Fibroblast of skin of back (primary cell): ENCODE measurements around the gene NDRG4.

Source experiments
- DNase-seq: peaks from one replicate; pipeline ENCODE4 v3.0.0-alpha.2; 2013

Gene NDRG4

DNA sequence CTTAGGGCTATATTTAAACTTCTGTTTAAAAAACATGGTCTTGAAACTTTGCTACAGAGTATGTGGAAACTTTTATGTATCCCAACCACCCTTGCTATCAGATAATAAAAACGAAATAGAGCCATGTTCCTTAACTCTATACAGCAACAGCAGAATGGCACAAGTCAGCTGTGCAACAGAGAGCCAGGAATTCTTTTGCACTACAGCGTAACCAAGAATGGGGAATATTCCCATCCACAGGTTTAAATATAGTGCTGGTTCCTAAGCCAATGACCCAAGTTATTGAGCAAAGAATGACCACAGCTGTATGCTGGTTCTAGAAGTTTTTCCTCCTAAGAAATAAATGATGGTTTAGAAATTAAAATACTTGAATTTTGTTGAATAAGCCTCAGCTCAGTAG lies 48.4 kb downstream of the NDRG4 start:
- DNase-seq, result no peak

DNA sequence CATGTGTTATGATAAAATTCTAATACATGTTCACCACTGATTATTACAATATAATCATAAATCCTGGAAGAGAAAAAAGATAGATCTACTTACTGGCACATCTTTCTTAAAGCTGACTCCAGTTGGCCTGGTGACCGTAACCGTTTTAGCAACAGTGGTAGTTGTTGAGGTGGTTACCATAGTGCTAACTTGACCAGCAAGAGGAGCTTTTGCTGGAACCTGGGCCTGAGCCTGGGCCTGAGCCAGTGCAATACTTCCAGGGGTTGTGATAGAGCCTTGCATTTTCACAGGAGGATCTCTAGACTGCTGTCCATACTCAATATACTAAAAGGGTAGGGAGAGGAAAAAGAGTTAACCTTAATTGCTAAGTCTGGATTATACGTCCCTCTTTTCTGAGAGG lies 51.6 kb downstream of the NDRG4 start:
- no peak for DNase-seq

DNA sequence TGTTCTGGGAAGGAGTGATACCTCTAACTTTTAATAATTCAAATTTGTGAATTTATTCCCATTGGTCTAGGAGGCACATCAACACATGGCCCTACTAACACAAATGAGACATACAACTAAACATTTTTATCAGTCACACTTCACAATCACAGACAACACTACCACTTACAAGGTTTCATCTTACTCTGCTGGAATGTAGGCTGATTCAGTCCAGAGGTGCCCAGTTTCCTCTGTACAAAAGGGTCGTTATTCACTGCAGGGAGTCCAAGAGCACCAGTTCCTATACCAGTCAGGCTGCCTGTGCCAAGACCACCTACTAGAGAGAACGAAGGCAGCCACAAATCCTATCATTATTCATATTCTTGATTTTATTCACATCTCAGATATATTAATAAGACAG lies 56.7 kb downstream of the NDRG4 start:
- DNase-seq, result no peak
